ENCODE results near the gene MED22.

MED22 gene

GRCh38 chr9:133354766-133355165 lies 6.8 kb upstream of the MED22 start:
- H3K27ac ChIP-seq (ENCODE audit: low read depth, low read length) = no peak overlapping the region
- no peak overlapping the region for H4K8ac ChIP-seq (ENCODE audit: low read depth, low read length)
- H3K4ac ChIP-seq (ENCODE audit: low read depth, low read length) = no peak overlapping the region
- no peak overlapping the region for H3K4me3 ChIP-seq (ENCODE audit: low read depth, low read length)
- DNase-seq = no peak
- no peaks in the 10 kb centered on the region for H3K27me3 ChIP-seq (ENCODE audit: insufficient read depth, low read length)
- H3K14ac ChIP-seq (ENCODE audit: low read length) = no peak overlapping the region
- peaks cover 45 to 62% of the 10 kb centered on the region in 2 experiments for H3K36me3 ChIP-seq (ENCODE audit: control insufficient read depth in 1 of 2, insufficient read depth in 2 of 2, low read length in 2 of 2)
- no peak overlapping the region for H2BK5ac ChIP-seq (ENCODE audit: low read depth, low read length, poor library complexity)
- no peak overlapping the region for H3K9ac ChIP-seq (ENCODE audit: low read length)
- peaks cover 3% of the 10 kb centered on the region for H3K79me1 ChIP-seq (ENCODE audit: low read length)
- no peaks in the 10 kb centered on the region for H3K9me3 ChIP-seq (ENCODE audit: insufficient read depth, low read depth, low read length)
- no peak overlapping the region for H3K18ac ChIP-seq (ENCODE audit: low read length)
- no CpG with 5 or more reads among the region's 7 CpGs for WGBS (ENCODE audit: extremely low coverage, insufficient coverage, insufficient read length)
- H3K23ac ChIP-seq (ENCODE audit: low read length) = no peak overlapping the region
- no peak overlapping the region for H2AK5ac ChIP-seq (ENCODE audit: low read length)
- peaks cover 4 to 21% of the 10 kb centered on the region in 2 experiments for H3K4me1 ChIP-seq (ENCODE audit: control insufficient read depth in 1 of 2, insufficient read depth in 2 of 2, low read length in 2 of 2)
- no peak overlapping the region for H4K12ac ChIP-seq (ENCODE audit: low read depth, low read length)
- no peak overlapping the region for H2BK12ac ChIP-seq (ENCODE audit: low read length)
- no peak overlapping the region for H4K91ac ChIP-seq (ENCODE audit: low read depth, low read length)
- H3K79me2 ChIP-seq (ENCODE audit: control insufficient read depth, insufficient read depth, low read length, poor library complexity) = peaks cover 2% of the 10 kb centered on the region
- H2BK120ac ChIP-seq (ENCODE audit: insufficient read depth, low read length, poor library complexity) = no peak overlapping the region
- no peak overlapping the region for H3K4me2 ChIP-seq (ENCODE audit: low read length)
- no peak overlapping the region for H2AFZ ChIP-seq (ENCODE audit: insufficient read depth, low read length, poor library complexity)

- H3K23ac ChIP-seq (ENCODE audit: low read length) = no peak overlapping the region
- H3K4ac ChIP-seq (ENCODE audit: low read depth, low read length) = no peak overlapping the region
- peaks cover 8% of the 10 kb centered on the region for H3K79me2 ChIP-seq (ENCODE audit: control insufficient read depth, insufficient read depth, low read length, poor library complexity)
- no peak overlapping the region for H3K27ac ChIP-seq (ENCODE audit: low read depth, low read length)
- no peak overlapping the region for H2BK5ac ChIP-seq (ENCODE audit: low read depth, low read length, poor library complexity)
- no peak overlapping the region for H3K4me2 ChIP-seq (ENCODE audit: low read length)
- peaks cover 5% of the 10 kb centered on the region for H3K79me1 ChIP-seq (ENCODE audit: low read length)
- H2AFZ ChIP-seq (ENCODE audit: insufficient read depth, low read length, poor library complexity) = no peak overlapping the region
- H3K36me3 ChIP-seq (ENCODE audit: control insufficient read depth in 1 of 2, insufficient read depth in 2 of 2, low read length in 2 of 2) = peaks cover 42 to 58% of the 10 kb centered on the region in 2 experiments
- no peak overlapping the region for H2BK120ac ChIP-seq (ENCODE audit: insufficient read depth, low read length, poor library complexity)
- H3K27me3 ChIP-seq (ENCODE audit: insufficient read depth, low read length) = no peaks in the 10 kb centered on the region
- peaks cover 4 to 25% of the 10 kb centered on the region in 2 experiments for H3K4me1 ChIP-seq (ENCODE audit: control insufficient read depth in 1 of 2, insufficient read depth in 2 of 2, low read length in 2 of 2)
- no peak overlapping the region for H4K8ac ChIP-seq (ENCODE audit: low read depth, low read length)
- no peak for DNase-seq
- H2AK5ac ChIP-seq (ENCODE audit: low read length) = no peak overlapping the region
- no peak overlapping the region for H3K18ac ChIP-seq (ENCODE audit: low read length)
- no peak overlapping the region for H3K9ac ChIP-seq (ENCODE audit: low read length)
- no peak overlapping the region for H2BK12ac ChIP-seq (ENCODE audit: low read length)
- H4K91ac ChIP-seq (ENCODE audit: low read depth, low read length) = no peak overlapping the region
- H4K12ac ChIP-seq (ENCODE audit: low read depth, low read length) = no peak overlapping the region
- no CpG with 5 or more reads among the region's 5 CpGs for WGBS (ENCODE audit: extremely low coverage, insufficient coverage, insufficient read length)
- H3K14ac ChIP-seq (ENCODE audit: low read length) = no peak overlapping the region
- no peaks in the 10 kb centered on the region for H3K9me3 ChIP-seq (ENCODE audit: insufficient read depth, low read depth, low read length)
- H3K4me3 ChIP-seq (ENCODE audit: low read depth, low read length) = no peak overlapping the region
Measured at GRCh38 chr9:133353548-133353947, 5.6 kb upstream of the MED22 start.

GRCh38 chr9:133352635-133353340 lies 4.9 kb upstream of the MED22 start:
- no CpG with 5 or more reads among the region's 8 CpGs for WGBS (ENCODE audit: extremely low coverage, insufficient coverage, insufficient read length)
- Histone ChIP-seq H3K4ac (ENCODE audit: low read depth, low read length) (no peak overlapping the region), H3K18ac (ENCODE audit: low read length) (no peak overlapping the region)

GRCh38 chr9:133351908-133352634 lies 4.1 kb upstream of the MED22 start:
- Histone ChIP-seq H3K27ac (ENCODE audit: low read depth, low read length) (no peak overlapping the region), H3K4me1 (ENCODE audit: control insufficient read depth in 1 of 2, insufficient read depth in 2 of 2, low read length in 2 of 2) (peaks cover 0 to 17% of the 10 kb centered on the region in 2 experiments), H3K4me3 (ENCODE audit: low read depth, low read length) (no peak overlapping the region), H3K36me3 (ENCODE audit: control insufficient read depth in 1 of 2, insufficient read depth in 2 of 2, low read length in 2 of 2) (peaks cover 36 to 49% of the 10 kb centered on the region in 2 experiments), H3K4ac (ENCODE audit: low read depth, low read length) (no peak overlapping the region), H2BK5ac (ENCODE audit: low read depth, low read length, poor library complexity) (no peak overlapping the region), H4K8ac (ENCODE audit: low read depth, low read length) (no peak overlapping the region), H3K14ac (ENCODE audit: low read length) (no peak overlapping the region), H3K79me2 (ENCODE audit: control insufficient read depth, insufficient read depth, low read length, poor library complexity) (peaks cover 16% of the 10 kb centered on the region), H2AFZ (ENCODE audit: insufficient read depth, low read length, poor library complexity) (no peak overlapping the region), H2BK12ac (ENCODE audit: low read length) (no peak overlapping the region), H3K23ac (ENCODE audit: low read length) (no peak overlapping the region), H4K91ac (ENCODE audit: low read depth, low read length) (no peak overlapping the region), H3K18ac (ENCODE audit: low read length) (no peak overlapping the region), H3K9ac (ENCODE audit: low read length) (no peak overlapping the region), H2BK120ac (ENCODE audit: insufficient read depth, low read length, poor library complexity) (no peak overlapping the region), H2AK5ac (ENCODE audit: low read length) (no peak overlapping the region), H3K79me1 (ENCODE audit: low read length) (peaks cover 16% of the 10 kb centered on the region), H3K27me3 (ENCODE audit: insufficient read depth, low read length) (no peaks in the 10 kb centered on the region), H4K12ac (ENCODE audit: low read depth, low read length) (no peak overlapping the region), H3K9me3 (ENCODE audit: insufficient read depth, low read depth, low read length) (no peaks in the 10 kb centered on the region), H3K4me2 (ENCODE audit: low read length) (no peak overlapping the region)
- DNase-seq = peak; percentile 45 to 71
- no CpG with 5 or more reads among the region's 14 CpGs for WGBS (ENCODE audit: extremely low coverage, insufficient coverage, insufficient read length)

More at GRCh38 chr9:133352635-133353340, 4.9 kb upstream of the MED22 start:
- Histone ChIP-seq H3K79me1 (ENCODE audit: low read length) (peaks cover 12% of the 10 kb centered on the region), H2BK5ac (ENCODE audit: low read depth, low read length, poor library complexity) (no peak overlapping the region), H4K91ac (ENCODE audit: low read depth, low read length) (no peak overlapping the region), H4K12ac (ENCODE audit: low read depth, low read length) (no peak overlapping the region), H3K9me3 (ENCODE audit: insufficient read depth, low read depth, low read length) (no peaks in the 10 kb centered on the region), H2AK5ac (ENCODE audit: low read length) (no peak overlapping the region), H3K4me1 (ENCODE audit: control insufficient read depth in 1 of 2, insufficient read depth in 2 of 2, low read length in 2 of 2) (peaks cover 4 to 24% of the 10 kb centered on the region in 2 experiments), H3K4me2 (ENCODE audit: low read length) (no peak overlapping the region), H3K27me3 (ENCODE audit: insufficient read depth, low read length) (no peaks in the 10 kb centered on the region), H3K27ac (ENCODE audit: low read depth, low read length) (no peak overlapping the region), H3K14ac (ENCODE audit: low read length) (no peak overlapping the region), H3K79me2 (ENCODE audit: control insufficient read depth, insufficient read depth, low read length, poor library complexity) (peaks cover 13% of the 10 kb centered on the region), H3K9ac (ENCODE audit: low read length) (no peak overlapping the region), H3K4me3 (ENCODE audit: low read depth, low read length) (no peak overlapping the region), H4K8ac (ENCODE audit: low read depth, low read length) (no peak overlapping the region), H3K23ac (ENCODE audit: low read length) (no peak overlapping the region), H2BK12ac (ENCODE audit: low read length) (no peak overlapping the region), H3K36me3 (ENCODE audit: control insufficient read depth in 1 of 2, insufficient read depth in 2 of 2, low read length in 2 of 2) (peaks cover 41 to 52% of the 10 kb centered on the region in 2 experiments), H2AFZ (ENCODE audit: insufficient read depth, low read length, poor library complexity) (no peak overlapping the region), H2BK120ac (ENCODE audit: insufficient read depth, low read length, poor library complexity) (no peak overlapping the region)
- no peak for DNase-seq

All from trophoblast cell (in vitro differentiated cells and primary cell).